ENCODE measurements around the gene SKP1. TPM values are rescaled to one million over a fixed set of nuclear protein-coding genes. Genes with fewer than 3 reads are reported as not detected.
A peak's percentile ranks its signal among the peaks of the same experiment; 100 is the strongest.
"Not testable (repeated sequence)": the region's sequence is repeated elsewhere in the genome, so short reads cannot be mapped to it uniquely, and the experiment has no call there.

Gene SKP1
- total RNA-seq, 1 experiment from 2014 or later = 428 TPM

DNA sequence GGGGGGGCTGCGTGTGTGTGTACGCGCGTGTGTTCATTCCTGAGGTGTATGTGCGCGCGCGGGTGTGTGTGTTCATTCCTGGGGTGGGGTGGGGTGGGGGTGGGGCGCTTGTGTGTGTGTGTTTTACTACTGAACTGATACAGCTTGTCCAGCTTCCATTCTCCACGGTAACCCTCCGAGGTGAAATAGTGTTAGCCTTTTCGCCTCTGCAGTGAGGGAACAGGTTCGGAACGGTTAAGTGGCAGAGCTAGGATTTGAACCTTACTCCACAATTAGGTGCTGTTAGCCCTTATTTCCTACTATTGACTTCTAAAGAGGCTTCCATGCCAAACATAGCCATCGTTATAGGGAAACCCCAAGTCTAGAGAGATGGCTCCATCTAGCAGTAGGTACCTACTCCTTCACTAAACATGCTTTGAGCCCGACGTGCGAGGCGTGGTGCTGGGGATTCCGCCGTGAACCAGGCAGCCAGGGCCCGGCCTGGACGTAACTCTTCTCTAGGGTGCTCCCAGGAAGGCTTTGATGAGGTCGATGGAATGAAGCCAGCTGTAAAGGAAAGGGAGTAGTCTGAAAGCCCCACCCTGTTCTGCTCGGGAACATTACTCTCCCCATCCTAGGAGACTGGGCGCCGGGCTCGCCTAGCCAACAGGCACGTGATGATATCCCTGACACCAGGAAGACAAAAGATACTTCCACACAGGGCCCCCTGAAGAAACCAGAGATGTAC is 782 bp upstream of the SKP1 start:
- peak; percentile 77 for DNase-seq (ENCODE audit: low read depth)

DNA sequence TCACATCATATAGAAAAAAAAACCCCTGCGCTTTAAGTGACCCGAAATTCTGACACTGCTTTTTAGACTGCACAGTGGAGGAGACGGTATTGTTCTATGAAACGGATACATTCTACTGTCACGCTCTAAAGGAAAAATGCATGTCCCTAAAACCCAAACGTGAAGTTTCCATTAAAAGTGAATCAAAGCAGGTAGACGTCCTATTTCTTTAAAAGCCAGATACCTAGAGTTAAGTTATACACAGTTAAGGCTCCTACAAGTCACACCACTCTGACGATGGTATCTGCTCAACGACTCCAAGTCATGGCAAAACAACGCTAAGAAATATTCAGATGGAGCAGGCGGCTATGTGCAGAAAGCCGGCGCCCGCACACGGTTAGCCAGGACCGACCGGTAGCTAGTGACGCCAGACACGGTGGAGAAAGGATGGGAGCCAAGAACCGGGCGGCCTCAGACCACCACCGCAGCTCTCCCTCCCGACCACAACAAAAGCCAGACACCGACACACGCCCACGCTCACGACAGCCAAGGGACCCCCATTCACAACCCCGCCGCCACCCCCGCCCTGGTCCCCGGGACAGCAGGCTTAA is 734 bp downstream of the SKP1 start:
- DNase-seq (ENCODE audit: low read depth) = peak; percentile 10

DNA sequence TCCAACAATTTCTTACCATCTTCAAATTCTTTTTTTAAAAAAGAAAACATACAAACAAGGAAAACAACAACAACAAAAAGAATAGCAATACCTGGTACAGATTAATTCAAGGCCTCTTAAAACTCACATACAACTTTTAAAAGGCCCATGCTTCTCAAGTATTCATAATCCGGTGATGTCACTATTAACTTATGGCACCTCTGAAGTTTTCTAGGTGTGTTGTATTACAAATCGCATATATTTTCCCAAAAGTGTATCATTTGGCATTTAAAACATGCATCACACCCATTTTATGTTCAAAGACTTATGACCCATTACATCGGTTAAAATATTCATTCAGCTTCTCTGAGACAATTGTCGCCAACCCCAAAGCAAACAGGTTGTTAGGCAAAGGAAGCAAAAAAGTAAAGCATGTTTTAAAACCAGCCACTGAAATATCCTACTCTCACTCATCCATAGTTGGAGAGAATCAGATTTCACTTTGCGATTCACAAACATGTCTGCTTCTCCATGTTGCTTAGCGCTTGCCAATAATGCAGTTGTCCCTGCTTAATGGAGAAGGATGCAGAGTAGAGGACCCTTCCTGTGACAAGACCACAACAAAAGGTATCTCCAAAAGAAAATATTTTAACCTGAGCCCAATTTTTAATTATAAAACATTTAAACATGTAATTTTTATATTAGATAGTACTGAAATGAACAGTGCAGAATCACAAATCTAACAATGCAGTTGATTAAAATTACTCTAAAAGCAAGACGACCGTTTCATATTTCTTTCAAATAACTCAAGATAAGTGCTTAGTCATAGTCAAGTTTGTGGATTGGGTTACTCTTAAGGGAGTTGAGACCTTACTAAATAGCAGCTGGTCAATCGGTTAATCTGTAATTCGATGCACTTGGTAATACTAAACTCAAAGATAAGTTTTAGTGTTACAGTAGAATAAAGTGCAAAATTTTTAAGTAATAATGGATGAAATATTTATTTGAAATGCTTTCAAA is 1.6 kb downstream of the SKP1 start:
- DNase-seq (ENCODE audit: low read depth) = peak; percentile 73

DNA sequence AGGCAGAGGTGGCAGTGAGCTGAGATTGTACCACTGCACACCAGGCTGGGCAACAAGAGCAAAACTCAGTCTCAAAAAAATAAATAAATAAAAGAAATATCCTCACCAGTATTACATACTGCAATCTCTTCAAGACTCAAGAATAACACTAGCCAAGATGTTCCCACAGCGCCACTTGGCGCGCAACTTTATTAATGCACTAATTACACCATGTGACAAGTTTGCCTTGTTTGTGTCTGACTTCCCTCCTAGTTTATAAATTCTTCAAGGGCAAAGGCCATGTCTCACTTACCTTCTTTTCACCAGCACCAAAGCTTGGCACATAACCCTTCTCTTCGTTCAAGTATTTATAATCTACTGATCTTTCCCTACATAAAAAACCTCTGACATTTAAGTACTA is 4.8 kb downstream of the SKP1 start:
- DNase-seq (ENCODE audit: low read depth) = no peak

DNA sequence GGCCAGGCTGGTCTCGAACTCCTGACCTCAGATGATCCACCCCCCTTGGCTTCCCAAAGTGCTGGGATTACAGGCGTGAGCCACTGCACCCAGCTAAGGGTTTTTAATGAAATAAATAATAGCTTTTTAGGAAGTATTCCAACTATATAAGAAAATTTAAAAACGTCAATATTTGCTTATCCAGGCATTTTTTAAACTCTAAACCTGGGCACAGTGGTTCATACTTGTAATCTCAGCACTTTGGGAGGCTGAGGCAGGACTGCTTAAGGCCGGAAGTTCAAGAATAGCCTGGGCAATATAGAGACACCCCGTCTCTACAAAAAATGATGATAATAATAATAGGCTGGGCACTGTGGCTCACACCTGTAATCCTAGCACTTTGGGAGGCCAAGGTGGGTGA is 14.2 kb downstream of the SKP1 start:
- no peak for DNase-seq (ENCODE audit: low read depth)

DNA sequence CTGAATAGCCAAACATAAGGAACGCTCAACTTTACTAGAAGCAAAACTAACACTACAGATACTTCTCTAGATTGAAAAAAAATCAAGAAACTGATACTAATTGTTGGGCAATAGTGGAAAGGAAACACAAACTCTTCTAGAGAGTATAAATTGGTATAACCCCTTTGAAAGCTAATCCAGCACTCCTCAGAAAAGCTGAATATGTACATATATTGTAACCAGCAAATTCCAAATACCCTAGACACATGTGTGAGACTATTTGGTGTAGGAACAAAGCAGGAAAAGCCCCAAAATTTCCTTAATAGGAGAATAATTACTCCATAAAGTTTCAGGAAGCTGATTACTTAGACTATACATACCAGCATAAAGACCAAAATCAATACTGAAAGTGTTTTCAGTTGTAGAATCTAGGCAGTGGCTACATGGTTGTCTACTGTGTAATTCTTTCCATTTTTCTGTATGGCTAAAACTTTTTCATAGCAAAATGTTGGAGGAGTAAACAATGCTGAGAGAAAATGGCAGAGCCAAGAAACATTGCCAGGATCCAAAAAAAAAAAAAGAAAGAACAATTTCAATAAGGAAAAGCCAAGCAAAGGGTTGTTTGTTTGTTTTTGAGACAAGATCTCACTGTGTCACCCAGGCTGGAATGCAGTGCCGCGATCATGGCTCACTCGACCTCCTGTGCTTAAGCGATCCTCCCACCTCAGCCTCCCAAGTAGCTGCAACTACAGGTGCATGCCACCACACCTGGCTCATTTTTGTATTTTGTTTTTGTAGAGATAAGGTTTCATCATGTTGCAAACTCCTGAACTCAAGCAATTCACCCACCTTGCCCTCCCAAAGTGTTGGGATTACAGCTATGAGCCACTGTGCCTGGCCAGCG is 15.0 kb downstream of the SKP1 start:
- no peak for DNase-seq (ENCODE audit: low read depth)

DNA sequence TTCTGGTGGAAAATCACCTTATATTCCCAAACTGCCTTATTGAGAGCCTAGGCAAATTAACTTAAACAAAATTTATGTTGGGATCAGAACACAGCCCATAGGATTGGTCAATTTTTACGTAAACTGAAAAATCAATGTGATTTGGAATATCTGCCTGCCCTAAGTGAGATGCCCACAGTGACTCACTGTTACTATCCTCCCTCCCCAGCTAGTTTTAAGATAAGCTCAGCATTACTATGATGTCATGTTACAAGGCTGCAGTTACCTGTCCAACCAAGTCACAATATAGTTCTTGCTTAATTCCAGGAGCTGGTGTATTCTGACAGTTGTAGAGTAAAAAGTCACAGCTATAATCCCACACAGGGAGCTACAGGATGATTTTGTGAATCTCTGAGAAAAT is 23.1 kb downstream of the SKP1 start:
- DNase-seq (ENCODE audit: low read depth) = no peak

DNA sequence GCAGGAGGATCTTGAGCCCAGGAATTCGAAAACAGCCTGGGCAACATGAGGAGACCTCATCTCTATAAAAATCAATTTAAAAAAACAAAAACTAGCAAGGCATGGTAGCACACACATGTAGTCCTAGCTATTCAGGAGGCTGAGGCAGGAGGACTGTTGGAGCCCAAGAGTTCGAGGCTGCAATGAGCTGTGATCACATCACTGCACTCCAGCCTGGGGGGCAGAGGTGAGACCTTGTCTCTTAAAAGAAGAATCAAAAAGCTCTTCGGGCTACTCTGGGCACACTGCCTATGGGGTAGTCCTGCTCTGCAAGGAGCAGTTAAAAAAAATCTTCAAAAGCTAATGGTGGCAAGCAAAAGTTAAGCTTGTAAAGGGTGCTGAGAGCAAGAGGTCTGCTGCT is 23.5 kb downstream of the SKP1 start:
- no peak for DNase-seq (ENCODE audit: low read depth)

DNA sequence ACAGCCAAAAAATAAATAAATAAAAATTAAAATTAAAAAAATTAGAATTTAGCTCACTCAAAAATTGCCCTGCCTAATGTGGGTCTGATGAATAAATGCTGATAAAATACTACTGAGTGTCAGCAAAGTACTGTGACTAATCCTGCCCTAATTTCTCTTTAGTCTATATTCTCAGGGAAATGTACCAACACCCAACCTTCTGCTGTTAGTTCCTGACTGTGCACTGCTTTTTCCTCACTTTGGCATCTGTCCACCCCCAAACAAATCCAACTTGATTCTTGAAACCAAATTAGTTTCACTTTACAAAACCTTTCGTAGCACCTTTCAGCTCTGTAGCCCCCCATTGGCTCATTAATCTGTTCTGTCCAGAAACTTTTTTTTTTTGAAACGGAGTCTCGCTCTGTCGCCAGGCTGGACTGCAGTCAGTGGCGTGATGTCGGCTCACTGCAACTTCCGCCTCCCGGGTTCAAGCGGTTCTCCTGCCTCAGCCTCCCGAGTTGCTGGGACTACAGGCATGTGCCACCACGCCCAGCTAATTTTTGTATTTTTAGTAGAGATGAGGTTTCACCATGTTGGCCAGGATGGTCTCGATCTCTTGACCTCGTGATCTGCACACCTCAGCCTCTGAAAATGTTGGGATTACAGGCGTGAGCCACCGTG is 24.4 kb downstream of the SKP1 start:
- not testable (repeated sequence) for DNase-seq (ENCODE audit: low read depth)

DNA sequence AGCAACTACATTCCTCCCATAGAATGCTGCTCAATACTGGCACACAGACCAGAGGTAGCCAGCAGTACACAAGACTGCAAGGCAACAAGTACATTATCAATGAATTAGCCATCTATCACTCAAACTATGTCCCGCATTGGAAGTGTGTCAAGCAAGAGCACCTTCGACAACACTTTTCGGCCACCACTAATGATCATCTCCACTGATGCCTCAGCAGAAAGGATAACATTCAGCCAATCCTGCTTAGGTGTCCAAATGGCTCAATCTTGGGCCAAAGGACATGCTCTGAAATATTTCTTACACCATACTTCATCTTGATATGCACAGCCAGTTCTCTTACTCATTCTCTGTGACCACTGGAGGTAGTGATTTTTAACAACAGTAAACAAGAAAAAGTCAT is 25.0 kb downstream of the SKP1 start:
- no peak for DNase-seq (ENCODE audit: low read depth)

DNA sequence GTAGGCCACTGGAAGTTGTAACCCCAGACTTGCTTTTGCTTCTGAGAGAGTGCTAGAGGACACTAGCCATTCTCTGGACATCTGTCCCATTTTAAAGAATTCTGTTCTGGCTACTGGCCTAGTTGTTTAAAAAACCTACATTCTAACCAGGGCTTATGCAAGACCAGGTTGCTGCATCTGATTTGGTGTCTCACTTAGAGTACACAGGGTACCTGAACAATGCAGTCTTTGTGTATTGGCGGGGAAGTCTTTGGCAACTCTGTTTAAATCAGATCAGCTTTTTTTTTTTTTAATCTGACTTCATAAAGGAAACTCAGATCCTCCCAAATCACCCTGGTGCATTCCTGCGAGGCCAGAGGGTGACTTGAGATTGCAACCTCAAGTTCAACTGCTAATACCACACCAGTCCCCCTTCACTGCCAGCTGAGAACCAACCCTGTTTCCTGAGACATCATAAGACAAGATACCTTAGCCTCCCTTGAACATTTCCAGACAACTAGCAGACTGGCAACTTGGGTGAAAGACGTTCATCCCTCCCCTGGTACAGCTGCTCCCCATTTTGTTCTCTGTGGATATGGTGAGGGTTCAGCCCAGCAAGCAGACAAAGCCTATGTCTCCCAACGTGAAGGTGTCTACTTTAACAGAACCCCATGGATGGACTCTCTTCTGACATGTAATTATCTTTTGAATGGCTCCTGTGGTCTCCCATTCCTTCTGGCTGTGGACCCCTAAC is 27.0 kb downstream of the SKP1 start:
- DNase-seq (ENCODE audit: low read depth) = no peak

DNA sequence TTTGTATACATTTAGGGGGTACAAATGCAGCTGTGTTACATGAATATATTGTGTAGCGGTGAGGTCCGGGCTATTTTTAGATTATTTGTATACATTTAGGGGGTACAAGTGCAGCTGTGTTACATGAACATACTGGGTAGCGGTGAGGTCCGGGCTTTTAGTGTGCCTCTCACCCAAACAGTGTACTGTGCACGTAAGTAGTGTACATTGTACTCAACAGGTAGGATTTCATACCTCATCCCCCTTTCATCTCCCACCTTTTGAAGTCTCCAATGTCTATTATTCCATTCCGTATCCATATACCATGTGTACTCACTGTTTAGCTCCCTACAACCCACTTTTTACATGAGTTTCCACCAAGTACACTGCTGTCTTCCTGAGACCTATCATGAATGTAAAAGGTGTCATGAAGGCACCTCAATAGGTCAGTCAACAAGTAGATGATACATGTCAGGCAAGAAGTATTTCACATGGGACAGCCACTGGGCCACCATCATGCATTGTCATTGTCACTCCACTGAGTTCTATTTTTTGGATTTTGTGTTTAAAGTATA is 27.7 kb downstream of the SKP1 start:
- no peak for DNase-seq (ENCODE audit: low read depth)

DNA sequence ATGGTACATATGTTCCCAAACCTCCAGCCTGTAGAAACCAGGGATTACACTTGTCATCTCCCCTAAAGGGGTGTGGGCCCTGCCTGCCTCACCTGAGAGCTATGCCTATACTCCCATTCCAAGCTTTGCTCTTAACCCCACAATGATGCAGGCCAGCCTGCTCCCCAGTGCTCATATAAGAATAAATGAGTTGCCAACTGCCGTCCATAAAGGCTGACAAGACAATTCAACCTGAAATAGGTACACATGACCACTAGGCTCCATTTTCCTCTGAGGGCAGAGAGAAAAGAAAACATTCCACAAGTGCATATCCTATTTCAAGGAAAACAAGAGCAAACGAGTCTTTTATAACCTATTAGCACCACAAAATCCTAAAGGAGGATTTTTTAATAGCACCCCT is 28.4 kb downstream of the SKP1 start:
- no peak for DNase-seq (ENCODE audit: low read depth)

DNA sequence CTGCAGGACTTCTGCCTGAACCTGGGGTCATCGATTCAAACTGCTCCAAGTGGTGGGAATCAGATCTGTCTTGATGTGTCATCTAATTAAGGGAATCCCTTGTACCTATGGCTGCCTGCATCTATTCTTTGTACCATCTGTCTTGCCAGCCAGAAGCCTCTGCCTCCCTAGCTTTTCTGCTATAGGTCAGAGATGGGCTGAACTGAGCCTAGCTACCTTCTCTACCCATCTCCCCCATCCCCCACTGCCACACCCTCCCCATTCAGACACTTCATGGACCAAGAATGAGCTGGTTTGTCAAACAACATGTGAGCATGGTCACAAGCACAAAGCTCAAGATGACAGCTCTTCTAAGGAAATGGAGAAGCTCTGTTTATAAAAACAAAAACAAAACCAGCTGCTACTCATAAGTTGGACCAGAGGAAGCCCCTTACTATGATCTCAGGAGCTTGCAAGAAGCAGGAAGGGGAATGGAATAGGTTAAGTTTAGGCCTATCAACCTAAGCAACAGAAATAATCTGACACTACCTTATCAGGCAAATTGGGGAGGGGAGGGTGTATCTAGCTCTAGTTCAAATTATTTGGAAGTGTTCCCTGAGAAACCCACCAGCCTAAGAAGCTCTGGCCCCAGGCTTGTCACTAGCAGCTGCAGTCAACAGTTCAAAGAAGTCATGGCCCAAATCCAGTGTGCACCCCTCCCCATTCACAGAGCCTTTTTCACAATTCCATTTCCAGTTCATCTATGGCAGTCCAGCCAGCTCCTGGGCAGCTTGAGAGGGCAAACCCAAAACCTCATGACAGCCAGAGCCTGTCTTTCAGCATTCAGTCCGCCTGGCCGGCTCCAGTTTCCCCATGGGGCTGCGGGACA is 29.9 kb downstream of the SKP1 start:
- DNase-seq (ENCODE audit: low read depth) = peak; percentile 15

DNA sequence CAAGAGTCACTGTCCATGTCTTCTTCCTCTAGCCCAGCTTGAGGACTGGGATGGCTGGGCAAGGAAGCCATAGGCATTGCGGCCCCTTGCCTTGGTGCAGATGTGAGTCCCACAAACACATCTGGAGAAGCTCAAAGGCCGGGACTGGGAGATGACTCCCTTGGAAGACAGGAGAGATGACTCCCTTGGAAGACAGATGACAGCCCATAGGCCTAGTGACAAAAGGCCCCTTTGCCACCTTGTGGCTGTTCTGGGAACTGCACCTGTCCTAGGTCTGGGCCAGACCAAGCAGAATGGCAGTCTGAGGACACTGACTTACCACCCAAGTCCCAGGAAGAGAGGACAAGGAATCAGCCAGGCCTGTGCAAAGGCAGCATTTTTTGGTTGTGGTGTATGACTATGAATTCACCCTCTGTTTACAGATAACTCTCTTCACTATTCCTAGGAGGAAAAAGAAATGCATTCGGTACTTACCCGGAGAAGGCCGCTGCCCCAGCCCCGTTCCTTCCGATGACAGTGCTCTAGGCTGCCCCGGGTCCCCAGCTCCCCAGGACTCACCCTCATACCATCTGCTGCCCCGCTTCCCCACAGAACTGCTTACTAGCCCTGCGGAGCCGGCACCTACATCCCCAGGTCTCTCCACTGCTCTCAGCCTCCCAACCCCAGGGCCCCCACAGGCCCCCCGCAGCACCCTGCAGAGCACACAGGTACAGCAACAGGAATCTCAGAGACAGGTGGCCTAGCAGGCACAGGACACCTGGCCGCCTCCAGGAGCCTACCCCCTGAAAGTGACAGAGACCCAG is 30.8 kb downstream of the SKP1 start:
- DNase-seq (ENCODE audit: low read depth) = peak; percentile 56

DNA sequence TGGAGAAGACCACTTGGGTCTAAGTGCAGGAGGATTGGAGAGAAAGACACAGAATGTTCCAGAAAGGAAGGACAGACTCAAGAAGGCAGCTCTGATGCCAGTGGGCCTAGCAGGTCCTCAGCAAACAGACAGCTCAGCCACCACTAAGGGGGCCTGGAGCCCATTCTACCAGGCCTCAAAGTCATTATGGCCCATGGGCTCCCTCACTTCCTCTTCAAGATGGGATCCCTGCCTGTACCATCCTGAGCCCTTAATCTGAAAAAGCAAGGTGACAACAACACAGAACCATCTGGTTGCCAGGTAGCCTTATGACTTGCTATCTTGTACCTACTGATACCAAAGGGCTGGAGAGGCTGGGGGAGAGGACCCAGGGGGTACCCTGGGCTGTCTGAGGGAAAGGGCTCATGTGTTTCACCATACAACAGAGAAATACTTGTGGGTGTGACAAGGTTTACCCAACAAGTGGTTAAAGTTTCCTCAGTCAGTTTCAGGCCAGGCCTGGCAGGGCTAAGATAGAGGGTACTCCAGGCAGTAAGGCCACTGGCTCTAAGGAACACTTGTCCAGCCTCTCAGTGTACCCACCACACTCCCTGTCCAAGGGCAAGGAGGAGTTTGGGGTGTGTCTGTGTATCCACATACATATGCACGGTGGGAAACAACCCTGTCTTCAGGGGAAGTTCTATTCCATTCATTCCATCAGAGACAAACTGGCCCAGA is 31.6 kb downstream of the SKP1 start:
- DNase-seq (ENCODE audit: low read depth) = no peak

All from LHCN-M2 (cell line).